ENCODE measurements around the gene SS18L1.

- TF ChIP-seq, protein P1, sequence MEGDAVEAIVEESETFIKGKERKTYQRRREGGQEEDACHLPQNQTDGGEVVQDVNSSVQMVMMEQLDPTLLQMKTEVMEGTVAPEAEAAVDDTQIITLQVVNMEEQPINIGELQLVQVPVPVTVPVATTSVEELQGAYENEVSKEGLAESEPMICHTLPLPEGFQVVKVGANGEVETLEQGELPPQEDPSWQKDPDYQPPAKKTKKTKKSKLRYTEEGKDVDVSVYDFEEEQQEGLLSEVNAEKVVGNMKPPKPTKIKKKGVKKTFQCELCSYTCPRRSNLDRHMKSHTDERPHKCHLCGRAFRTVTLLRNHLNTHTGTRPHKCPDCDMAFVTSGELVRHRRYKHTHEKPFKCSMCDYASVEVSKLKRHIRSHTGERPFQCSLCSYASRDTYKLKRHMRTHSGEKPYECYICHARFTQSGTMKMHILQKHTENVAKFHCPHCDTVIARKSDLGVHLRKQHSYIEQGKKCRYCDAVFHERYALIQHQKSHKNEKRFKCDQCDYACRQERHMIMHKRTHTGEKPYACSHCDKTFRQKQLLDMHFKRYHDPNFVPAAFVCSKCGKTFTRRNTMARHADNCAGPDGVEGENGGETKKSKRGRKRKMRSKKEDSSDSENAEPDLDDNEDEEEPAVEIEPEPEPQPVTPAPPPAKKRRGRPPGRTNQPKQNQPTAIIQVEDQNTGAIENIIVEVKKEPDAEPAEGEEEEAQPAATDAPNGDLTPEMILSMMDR (IDR thresholded peaks at IDR 0.05) = no peak
- TF ChIP-seq MAX (CRISPR knock-in tag; IDR thresholded peaks at IDR 0.05) (no peak), NFYB (CRISPR knock-in tag; conservative IDR thresholded peaks at IDR 0.05; ENCODE audit: low read depth) (no peak), FOXK1 (CRISPR knock-in tag; IDR thresholded peaks at IDR 0.05) (no peak), TEAD4 (CRISPR knock-in tag; IDR thresholded peaks at IDR 0.05) (no peak), HMGXB4 (CRISPR knock-in tag; IDR thresholded peaks at IDR 0.05) (no peak)
Observed at GRCh38 chr20:62205618-62206387, 62.2 kb downstream of the SS18L1 start.

All from WTC11 (cell line).